H9 (cell line): Measurements from ENCODE around the gene MRTFB. TPM values are rescaled to one million over a fixed set of nuclear protein-coding genes. Genes with fewer than 3 reads are reported as not detected.

Source experiments
- DNase-seq: peaks from one replicate; pipeline ENCODE4 v3.0.0-alpha.2; 2017
- H2AFZ ChIP-seq: one replicate; pipeline ENCODE4 v1.6.1; 2013; ENCODE audit warnings: mild to moderate bottlenecking, low read length, control low read depth, moderate library complexity
- H2AK5ac ChIP-seq: 2 replicates; pipeline ENCODE4 v1.6.1; 2013; ENCODE audit warnings: low read length, control low read depth, mixed read lengths; ENCODE audit not compliant: insufficient read length
- H2BK120ac ChIP-seq: one replicate; pipeline ENCODE4 v1.6.1; 2013; ENCODE audit warnings: low read depth, mild to moderate bottlenecking, low read length, control low read depth, inconsistent platforms; ENCODE audit not compliant: poor library complexity, severe bottlenecking
- H2BK12ac ChIP-seq: 2 replicates; pipeline ENCODE4 v1.6.1; 2013; ENCODE audit warnings: low read length, control low read depth, mixed read lengths, low read depth; ENCODE audit not compliant: insufficient read length
- H2BK15ac ChIP-seq: 2 replicates; pipeline ENCODE4 v1.6.1; 2013; ENCODE audit warnings: low read depth, low read length, control low read depth
- H2BK20ac ChIP-seq: one replicate; pipeline ENCODE4 v1.6.1; 2013; ENCODE audit warnings: low read depth, mild to moderate bottlenecking, low read length, control low read depth, inconsistent platforms; ENCODE audit not compliant: poor library complexity, severe bottlenecking
- H2BK5ac ChIP-seq: 2 replicates; pipeline ENCODE4 v1.6.1; 2013; ENCODE audit warnings: low read length, control low read depth, mixed read lengths; ENCODE audit not compliant: insufficient read length
- H3K14ac ChIP-seq: 2 replicates; pipeline ENCODE4 v1.6.1; 2013; ENCODE audit warnings: low read length, control low read depth; ENCODE audit not compliant: insufficient read depth
- H3K18ac ChIP-seq: 2 replicates; pipeline ENCODE4 v1.6.1; 2013; ENCODE audit warnings: low read depth, mild to moderate bottlenecking, mixed read lengths, low read length, control low read depth; ENCODE audit not compliant: insufficient read length
- H3K23ac ChIP-seq: 2 replicates; pipeline ENCODE4 v1.6.1; 2013; ENCODE audit warnings: low read length, control low read depth, mixed read lengths, low read depth; ENCODE audit not compliant: insufficient read length
- H3K23me2 ChIP-seq: 2 replicates; pipeline ENCODE4 v1.6.1; 2013; ENCODE audit warnings: low read depth, mild to moderate bottlenecking, mixed read lengths, low read length, control low read depth; ENCODE audit not compliant: insufficient read length, poor library complexity, severe bottlenecking
- H3K27ac ChIP-seq: 2 replicates; pipeline ENCODE4 v1.5.1; 2013; ENCODE audit warnings: low read length, control low read depth, mixed read lengths, low read depth; ENCODE audit not compliant: insufficient read length
- H3K27me3 ChIP-seq: 2 replicates; pipeline ENCODE4 v1.6.1; 2013; ENCODE audit warnings: low read length, control low read depth, inconsistent platforms; ENCODE audit not compliant: insufficient read depth
- H3K4ac ChIP-seq: 2 replicates; pipeline ENCODE4 v1.6.1; 2013; ENCODE audit warnings: low read depth, mild to moderate bottlenecking, control low read depth, inconsistent platforms, low read length, moderate library complexity
- H3K4me1 ChIP-seq: 2 replicates; pipeline ENCODE4 v1.6.1; 2013; ENCODE audit warnings: low read length, control low read depth, inconsistent platforms; ENCODE audit not compliant: insufficient read depth
- H3K4me2 ChIP-seq: 2 replicates; pipeline ENCODE4 v1.6.1; 2013; ENCODE audit warnings: low read length, control low read depth, mixed read lengths; ENCODE audit not compliant: insufficient read length, insufficient read depth
- H3K56ac ChIP-seq: 2 replicates; pipeline ENCODE4 v1.6.1; 2013; ENCODE audit warnings: low read depth, mild to moderate bottlenecking, mixed read lengths, low read length, control low read depth; ENCODE audit not compliant: insufficient read length
- H3K79me1 ChIP-seq: 2 replicates; pipeline ENCODE4 v1.6.1; 2013; ENCODE audit warnings: low read depth, mild to moderate bottlenecking, moderate library complexity, low read length, control low read depth, inconsistent platforms; ENCODE audit not compliant: insufficient read depth, poor library complexity, severe bottlenecking
- H3K79me2 ChIP-seq: 2 replicates; pipeline ENCODE4 v1.6.1; 2013; ENCODE audit warnings: low read length, control low read depth, inconsistent platforms; ENCODE audit not compliant: insufficient read depth
- H3K9ac ChIP-seq: 2 replicates; pipeline ENCODE4 v1.6.1; 2013; ENCODE audit warnings: low read length, control low read depth, mixed read lengths; ENCODE audit not compliant: insufficient read length; ENCODE audit errors: extremely low read depth
- H3K9me3 ChIP-seq: one replicate; pipeline ENCODE4 v1.6.1; 2013; ENCODE audit warnings: low read depth, low read length, inconsistent platforms; ENCODE audit not compliant: control insufficient read depth
- H3T11ph ChIP-seq: one replicate; pipeline ENCODE4 v1.6.1; 2013; ENCODE audit warnings: mild to moderate bottlenecking, low read length, control low read depth, inconsistent platforms
- H4K20me1 ChIP-seq: one replicate; pipeline ENCODE4 v1.6.1; 2013; ENCODE audit not compliant: control insufficient read depth, insufficient read length, insufficient read depth
- H4K5ac ChIP-seq: 2 replicates; pipeline ENCODE4 v1.6.1; 2013; ENCODE audit warnings: low read depth, mild to moderate bottlenecking, mixed read lengths, low read length, control low read depth; ENCODE audit not compliant: insufficient read length
- H4K8ac ChIP-seq: replicated peaks from 2 replicates; pipeline ENCODE4 v1.6.1; 2013; ENCODE audit warnings: low read length, control low read depth, mixed read lengths, low read depth; ENCODE audit not compliant: insufficient read length
- H4K91ac ChIP-seq: 2 replicates; pipeline ENCODE4 v1.6.1; 2013; ENCODE audit warnings: low read depth, mild to moderate bottlenecking, moderate library complexity, mixed read lengths, low read length, control low read depth; ENCODE audit not compliant: insufficient read length
- H3K27ac Mint-ChIP-seq, 3 experiments: 2 replicates in 2 of 3; 3 replicates in 1 of 3; pipeline ENCODE4 v1.8.0; 2020 to 2021; ENCODE audit warnings: mixed read lengths in 3 of 3, mild to moderate bottlenecking in 1 of 3, moderate library complexity in 1 of 3
- H3K27me3 Mint-ChIP-seq: 2 replicates; pipeline ENCODE4 v1.8.0; 2021; ENCODE audit warnings: low read depth, mild to moderate bottlenecking, moderate library complexity, mixed read lengths
- H3K36me3 Mint-ChIP-seq, 3 experiments: 2 replicates in 2 of 3; 3 replicates in 1 of 3; pipeline ENCODE4 v1.8.0; 2020 to 2021; ENCODE audit warnings: low read depth in 3 of 3, mixed read lengths in 3 of 3; ENCODE audit not compliant: insufficient read depth in 1 of 3
- H3K4me1 Mint-ChIP-seq, 2 experiments: 2 replicates each; pipeline ENCODE4 v1.8.0; 2020; ENCODE audit warnings: mixed read lengths in 2 of 2
- H3K4me3 Mint-ChIP-seq, 2 experiments: 2 replicates in 1 of 2; 3 replicates in 1 of 2; pipeline ENCODE4 v1.8.0; 2020 to 2021; ENCODE audit warnings: mild to moderate bottlenecking in 2 of 2, mixed read lengths in 2 of 2, moderate library complexity in 1 of 2
- H3K9me3 Mint-ChIP-seq, 2 experiments: 2 replicates in 1 of 2; 3 replicates in 1 of 2; pipeline ENCODE4 v1.8.0; 2020; ENCODE audit warnings: mild to moderate bottlenecking in 2 of 2, mixed read lengths in 2 of 2, moderate library complexity in 1 of 2
- WGBS: extraction: QIAGEN DNeasy Blood & Tissue Kit; methylation state at CpG from one replicate; pipeline ENCODE4 v1.1.7; 2013; ENCODE audit warnings: missing lambda C conversion rate, low lambda C conversion rate, mixed read lengths; ENCODE audit not compliant: insufficient read length; ENCODE audit errors: extremely low coverage; 5-methylcytosine and 5-hydroxymethylcytosine counted together
- total RNA-seq: library from RNA; stranded (reverse); gene quantifications from 2 replicates; pipeline ENCODE4 v1.2.1, GENCODE V29; 2021
- TF ChIP-seq, protein P1 (sequence below): fragments of 200-600 bp; sonication (generic); conservative IDR thresholded peaks from 3 replicates; pipeline ENCODE4 v1.8.0; 2021; ENCODE audit warnings: antibody characterized with exemption, mild to moderate bottlenecking

MRTFB gene
- total RNA-seq, 1 experiment from 2014 or later = 29.9 TPM

DNA sequence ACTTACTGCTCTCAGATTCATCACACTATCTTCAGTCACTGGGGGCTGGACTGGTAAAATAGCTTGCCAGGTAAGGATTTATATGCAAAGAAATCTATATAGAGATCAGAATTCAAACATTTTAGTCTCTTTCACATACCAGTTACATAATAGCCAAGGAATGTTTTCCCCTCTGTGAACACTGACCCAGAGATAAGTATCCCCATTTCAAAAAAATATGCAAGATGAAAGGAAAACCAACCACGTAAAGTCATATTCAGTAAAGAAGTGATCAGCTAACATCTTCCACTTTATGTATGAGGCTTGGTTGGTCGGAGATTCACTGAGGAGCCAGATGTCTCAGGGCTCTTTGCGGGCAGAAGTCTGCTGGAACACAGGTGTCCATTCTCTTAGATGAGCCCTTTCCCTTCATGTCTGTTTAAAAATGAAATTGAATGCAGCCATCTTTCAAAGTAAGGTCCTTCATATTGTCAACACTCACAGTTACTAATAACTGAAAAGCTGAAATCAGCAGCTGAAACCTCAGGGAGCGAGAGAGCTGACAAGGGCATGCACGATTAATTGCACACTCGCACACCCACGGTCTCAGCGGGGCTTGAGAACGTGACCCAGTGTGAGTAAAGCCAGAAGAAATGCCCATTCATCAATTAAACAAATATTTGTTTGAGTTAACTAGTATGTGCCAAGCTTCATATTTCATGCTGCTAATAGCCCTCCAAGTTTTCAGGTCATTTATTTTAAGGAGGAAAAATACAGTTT lies 161.2 kb downstream of the MRTFB start:
- Mint-ChIP-seq H3K4me3 (no peak overlapping the region), H3K4me1 (no peaks in the 10 kb centered on the region), H3K27ac (no peak overlapping the region), H3K27me3 (no peaks in the 10 kb centered on the region), H3K9me3 (peaks cover 0 to 4% of the 10 kb centered on the region in 2 experiments; a peak in 2 of 5 replicates), H3K36me3 (peaks cover 5 to 27% (median 24%) of the 10 kb centered on the region in 3 experiments)
- Histone ChIP-seq H4K20me1 (no peaks in the 10 kb centered on the region), H3K27ac (no peak overlapping the region), H3K79me2 (no peaks in the 10 kb centered on the region), H2AFZ (no peak overlapping the region), H2AK5ac (no peak overlapping the region), H2BK120ac (no peak overlapping the region), H2BK20ac (no peak overlapping the region), H3K23ac (no peak overlapping the region), H3K18ac (no peak overlapping the region), H3K14ac (no peak overlapping the region), H3K9me3 (no peaks in the 10 kb centered on the region), H3K4me2 (no peak overlapping the region), H3K23me2 (no peaks in the 10 kb centered on the region), H2BK15ac (no peak overlapping the region), H3K56ac (no peak overlapping the region), H4K91ac (no peak overlapping the region), H2BK5ac (no peak overlapping the region), H3K27me3 (no peaks in the 10 kb centered on the region), H4K8ac (no peak overlapping the region), H2BK12ac (no peak overlapping the region), H4K5ac (no peak overlapping the region), H3K9ac (no peak overlapping the region), H3T11ph (no peak overlapping the region), H3K79me1 (no peaks in the 10 kb centered on the region), H3K4ac (no peak overlapping the region), H3K4me1 (no peaks in the 10 kb centered on the region)
- no CpG with 5 or more reads among the region's 9 CpGs for WGBS
- DNase-seq = no peak
- TF ChIP-seq, protein P1, sequence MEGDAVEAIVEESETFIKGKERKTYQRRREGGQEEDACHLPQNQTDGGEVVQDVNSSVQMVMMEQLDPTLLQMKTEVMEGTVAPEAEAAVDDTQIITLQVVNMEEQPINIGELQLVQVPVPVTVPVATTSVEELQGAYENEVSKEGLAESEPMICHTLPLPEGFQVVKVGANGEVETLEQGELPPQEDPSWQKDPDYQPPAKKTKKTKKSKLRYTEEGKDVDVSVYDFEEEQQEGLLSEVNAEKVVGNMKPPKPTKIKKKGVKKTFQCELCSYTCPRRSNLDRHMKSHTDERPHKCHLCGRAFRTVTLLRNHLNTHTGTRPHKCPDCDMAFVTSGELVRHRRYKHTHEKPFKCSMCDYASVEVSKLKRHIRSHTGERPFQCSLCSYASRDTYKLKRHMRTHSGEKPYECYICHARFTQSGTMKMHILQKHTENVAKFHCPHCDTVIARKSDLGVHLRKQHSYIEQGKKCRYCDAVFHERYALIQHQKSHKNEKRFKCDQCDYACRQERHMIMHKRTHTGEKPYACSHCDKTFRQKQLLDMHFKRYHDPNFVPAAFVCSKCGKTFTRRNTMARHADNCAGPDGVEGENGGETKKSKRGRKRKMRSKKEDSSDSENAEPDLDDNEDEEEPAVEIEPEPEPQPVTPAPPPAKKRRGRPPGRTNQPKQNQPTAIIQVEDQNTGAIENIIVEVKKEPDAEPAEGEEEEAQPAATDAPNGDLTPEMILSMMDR = no peak
